Kasumi-1 (cell line): Measurements from ENCODE around the gene RERE.
A peak's percentile ranks its signal among the peaks of the same experiment; 100 is the strongest.

Source experiments
- DNase-seq, 2 experiments: peaks; one replicate each; lab custom pipeline; 2025; lab: John Stamatoyannopoulos, UW

Gene RERE

GRCh38 chr1:8407652-8408051 lies 409.8 kb downstream of the RERE start:
- no peak for DNase-seq

GRCh38 chr1:8406960-8407359 lies 410.5 kb downstream of the RERE start:
- no peak for DNase-seq

DNA sequence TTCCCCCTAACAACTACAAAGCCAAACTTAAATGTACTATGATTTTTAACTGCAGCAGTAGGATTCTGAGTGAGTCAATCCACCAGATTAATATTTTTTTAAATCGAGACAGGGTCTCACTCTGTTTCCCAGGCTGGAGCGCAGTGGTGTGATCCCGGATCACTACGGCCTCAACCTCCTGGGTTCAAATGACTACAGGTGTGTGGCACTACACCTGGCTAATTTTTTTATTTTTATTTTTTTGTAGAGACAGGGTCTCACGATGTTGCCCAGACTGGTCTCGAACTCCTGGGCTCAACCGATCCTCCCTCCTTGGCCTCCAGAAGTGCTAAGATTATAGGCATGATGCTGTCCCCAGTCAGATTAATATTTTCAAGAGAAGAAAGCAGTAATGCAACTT lies 411.4 kb downstream of the RERE start:
- DNase-seq, result no peak

- no peak for DNase-seq
Measured at GRCh38 chr1:8404460-8405370, 412.7 kb downstream of the RERE start.

GRCh38 chr1:8402109-8402710 lies 415.2 kb downstream of the RERE start:
- DNase-seq, result no peak

DNA sequence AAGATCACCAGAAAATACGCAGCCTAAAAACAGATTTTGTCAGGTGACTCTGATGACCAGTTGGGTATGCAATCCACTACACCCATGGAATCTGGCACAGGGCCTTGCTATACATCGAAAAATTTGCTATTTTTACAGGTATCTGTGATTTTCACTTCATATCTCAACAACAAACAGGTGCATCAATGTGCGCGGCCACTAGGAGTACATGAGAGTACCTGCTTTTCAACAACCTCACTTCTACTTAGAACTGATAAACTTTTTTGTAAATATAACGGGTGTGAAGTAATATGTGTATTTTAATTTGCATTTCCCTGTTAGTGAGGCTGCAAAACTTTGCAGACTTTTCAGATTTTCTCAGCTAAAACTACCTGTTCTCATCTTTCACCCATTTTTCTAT lies 418.8 kb downstream of the RERE start:
- DNase-seq, result no peak

DNA sequence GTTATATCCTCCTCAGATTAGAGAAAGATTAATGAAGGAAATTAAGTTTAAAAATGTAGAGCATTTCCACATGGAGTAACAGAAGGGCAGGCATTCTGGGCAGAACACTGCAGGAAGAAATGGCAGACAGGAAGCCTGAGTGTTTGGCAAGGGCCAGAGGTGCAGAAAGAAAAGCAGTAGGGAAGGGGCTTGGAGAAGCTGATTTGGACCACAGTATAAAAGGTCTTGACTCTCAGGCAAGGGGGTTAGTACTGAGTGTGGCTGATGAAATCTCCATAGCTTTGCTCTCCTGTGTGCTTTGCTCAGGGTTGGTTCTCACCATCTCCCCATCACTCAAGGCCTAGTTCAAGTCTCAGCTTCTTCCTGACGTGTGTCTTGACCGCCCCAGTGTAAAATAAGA lies 419.4 kb downstream of the RERE start:
- peak; percentile 26 to 31 for DNase-seq

DNA sequence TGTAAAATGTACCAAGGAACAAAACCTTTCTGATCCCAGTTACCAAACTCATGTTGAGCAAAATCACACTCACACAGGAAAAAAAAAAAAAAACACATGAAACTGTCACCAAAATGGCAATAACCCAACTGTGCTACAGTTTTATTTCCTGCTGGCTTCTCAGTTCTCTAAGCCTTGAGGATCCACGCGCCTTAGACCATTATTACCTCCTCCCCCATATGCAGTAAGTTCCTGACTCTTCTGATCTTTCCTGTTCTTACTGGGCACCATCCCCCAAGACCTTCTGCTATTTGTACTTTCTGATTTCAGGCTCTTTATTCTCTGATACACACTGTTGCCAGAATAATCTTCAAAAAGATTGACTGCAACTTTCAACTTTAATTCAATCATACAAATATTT lies 419.9 kb downstream of the RERE start:
- DNase-seq, result peak; percentile 89 to 92

- DNase-seq, result peak in 1 of 2 experiments; percentile 43
Measured at GRCh38 chr1:8396786-8397406, 420.5 kb downstream of the RERE start.

GRCh38 chr1:8396083-8396785 lies 421.2 kb downstream of the RERE start:
- DNase-seq, result no peak

GRCh38 chr1:8395433-8395866 lies 422.0 kb downstream of the RERE start:
- DNase-seq, result peak; percentile 84 to 85

DNA sequence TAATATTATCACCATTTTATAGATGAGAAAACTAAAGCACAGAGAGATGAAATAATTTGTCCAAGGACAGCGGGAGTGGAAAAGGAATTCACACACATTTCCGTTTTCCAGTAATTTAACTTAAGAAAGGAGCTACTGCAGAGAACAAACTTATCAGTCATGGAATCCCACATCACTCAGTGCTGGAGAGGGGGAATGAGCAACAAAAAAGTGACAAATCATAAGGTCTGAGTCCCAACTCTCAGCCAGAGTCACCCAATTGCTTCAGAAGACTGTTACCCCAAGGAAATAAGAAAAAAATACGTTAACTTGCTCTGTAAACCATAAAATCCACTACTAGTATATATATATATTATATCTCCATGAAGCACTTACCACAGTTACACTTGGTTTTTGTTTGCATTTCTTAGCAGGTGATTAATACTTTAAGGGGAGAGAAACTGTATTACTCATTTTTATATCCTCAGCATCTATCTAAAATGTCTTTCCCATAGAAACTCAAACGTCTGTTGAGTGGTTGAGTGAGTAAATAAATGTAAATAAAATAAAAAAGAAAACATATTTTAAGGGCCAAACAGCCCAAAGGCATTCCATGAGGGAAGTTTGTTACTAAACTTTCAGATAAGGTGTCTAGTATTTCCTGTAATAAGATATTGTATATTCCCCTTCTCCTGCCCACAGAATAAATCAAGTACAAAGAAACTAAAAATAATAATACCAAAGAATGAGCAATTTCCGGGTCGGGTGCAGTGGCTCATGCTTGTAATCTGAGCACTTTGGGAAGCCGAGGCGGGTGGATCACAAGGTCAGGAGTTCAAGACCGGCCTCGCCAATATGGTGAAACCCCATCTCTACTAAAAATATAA lies 422.8 kb downstream of the RERE start:
- DNase-seq, result peak; percentile 48 to 50

GRCh38 chr1:8392522-8392921 lies 424.9 kb downstream of the RERE start:
- DNase-seq, result no peak

- DNase-seq, result no peak
Measured at GRCh38 chr1:8390707-8391106, 426.7 kb downstream of the RERE start.

DNA sequence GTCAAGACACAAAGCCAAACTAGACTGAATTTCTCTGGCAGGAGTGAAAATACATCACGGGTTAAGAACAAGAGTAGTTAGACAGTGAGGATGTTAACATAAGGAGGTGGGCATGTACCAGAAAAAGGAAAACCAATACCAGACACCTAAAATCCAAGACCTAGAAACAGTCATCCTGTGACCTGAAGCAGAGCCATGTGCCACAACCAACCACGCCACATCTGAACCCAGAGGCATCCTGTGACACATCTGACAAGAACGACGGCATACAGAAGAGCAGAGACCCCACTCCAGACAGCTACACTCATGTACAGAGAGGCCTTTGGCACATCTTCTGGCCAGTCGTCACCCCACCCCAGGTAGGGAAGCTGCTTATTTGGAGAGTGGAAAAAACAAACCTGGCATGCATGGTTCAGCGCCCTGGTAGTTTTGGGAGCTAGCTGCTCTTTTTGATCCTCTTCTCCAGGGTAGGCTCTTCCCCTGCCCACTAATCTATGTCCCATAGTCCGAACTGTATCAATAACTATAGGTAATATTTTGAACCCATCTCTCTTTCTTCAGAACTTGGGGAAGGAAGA lies 427.4 kb downstream of the RERE start:
- no peak for DNase-seq

- no peak for DNase-seq
Measured at GRCh38 chr1:8388732-8389562, 428.5 kb downstream of the RERE start.

GRCh38 chr1:8386247-8386646 lies 431.2 kb downstream of the RERE start:
- DNase-seq, result no peak

GRCh38 chr1:8384577-8384976 lies 432.9 kb downstream of the RERE start:
- no peak for DNase-seq

GRCh38 chr1:8384088-8384487 lies 433.4 kb downstream of the RERE start:
- DNase-seq, result no peak
